DND-41 (cell line): ENCODE data around the gene HSCB.

Experiments used
- CTCF ChIP-seq: IDR thresholded peaks from 2 replicates; pipeline ENCODE4 v1.5.1; 2012; ENCODE audit warnings: borderline replicate concordance, low read length, moderate library complexity, mild to moderate bottlenecking; ENCODE audit not compliant: poor library complexity, severe bottlenecking; ENCODE audit errors: extremely low read depth
- EZH2 ChIP-seq: IDR thresholded peaks from 3 replicates; pipeline ENCODE4 v1.6.1; 2012; ENCODE audit warnings: borderline replicate concordance, low read depth, mild to moderate bottlenecking, moderate library complexity, low read length, inconsistent platforms; ENCODE audit not compliant: severe bottlenecking

GRCh38 chr22:28736301-28737155 lies 5.3 kb upstream of the HSCB start:
- no peak for TF ChIP-seq CTCF
- TF ChIP-seq EZH2 = no peak
